ENCODE data around the gene CCDC74A. TPM values are rescaled to one million over a fixed set of nuclear protein-coding genes. Genes with fewer than 3 reads are reported as not detected.
"Not testable (repeated sequence)": the region's sequence is repeated elsewhere in the genome, so short reads cannot be mapped to it uniquely, and the experiment has no call there.

CCDC74A gene
- total RNA-seq, 1 donor from 2014 or later = 7.0 TPM

- DNase-seq = not testable (repeated sequence)
These were observed 2.3 kb downstream of the CCDC74A start for GRCh38 chr2:131529864-131530445.

GRCh38 chr2:131530626-131531344 is 3.1 kb downstream of the CCDC74A start:
- not testable (repeated sequence) for DNase-seq

- DNase-seq = not testable (repeated sequence)
These were observed 4.0 kb downstream of the CCDC74A start for GRCh38 chr2:131531547-131532185.

- not testable (repeated sequence) for DNase-seq
These were observed 5.3 kb downstream of the CCDC74A start for GRCh38 chr2:131532723-131533608.

- DNase-seq = not testable (repeated sequence)
These were observed 6.1 kb downstream of the CCDC74A start for GRCh38 chr2:131533609-131534316.

- DNase-seq = not testable (repeated sequence)
These were observed 6.6 kb downstream of the CCDC74A start for GRCh38 chr2:131534317-131534672.

GRCh38 chr2:131534965-131535364 is 7.3 kb downstream of the CCDC74A start:
- DNase-seq = not testable (repeated sequence)

GRCh38 chr2:131535526-131535925 is 7.8 kb downstream of the CCDC74A start:
- no peak for DNase-seq

GRCh38 chr2:131535951-131536826 is 8.5 kb downstream of the CCDC74A start:
- DNase-seq = not testable (repeated sequence)

- not testable (repeated sequence) for DNase-seq
These were observed 9.2 kb downstream of the CCDC74A start for GRCh38 chr2:131536841-131537240.

- not testable (repeated sequence) for DNase-seq
These were observed 11.2 kb downstream of the CCDC74A start for GRCh38 chr2:131538856-131539255.

GRCh38 chr2:131542438-131543384 is 15.0 kb downstream of the CCDC74A start:
- no peak for DNase-seq

GRCh38 chr2:131543385-131543891 is 15.8 kb downstream of the CCDC74A start:
- DNase-seq = no peak

- DNase-seq = not testable (repeated sequence)
These were observed 16.5 kb downstream of the CCDC74A start for GRCh38 chr2:131544006-131544812.

GRCh38 chr2:131544813-131545165 is 17.1 kb downstream of the CCDC74A start:
- not testable (repeated sequence) for DNase-seq

GRCh38 chr2:131552871-131553270 is 25.2 kb downstream of the CCDC74A start:
- no peak for DNase-seq

- no peak for DNase-seq
These were observed 29.3 kb downstream of the CCDC74A start for GRCh38 chr2:131556998-131557397.

- no peak for DNase-seq
These were observed 30.1 kb downstream of the CCDC74A start for GRCh38 chr2:131557558-131558321.

Data from skin of body (tissue), 2 donors.